LNCaP clone FGC (cell line): ENCODE data around the gene CLEC16A.

Experiments used
- DNase-seq: peaks from one replicate; pipeline ENCODE4 v3.0.0-alpha.2; 2011; ENCODE audit warnings: low read depth
- H3K4me3 ChIP-seq: 2 replicates; pipeline ENCODE4 v1.5.1; 2011; ENCODE audit warnings: mild to moderate bottlenecking, low read depth, low read length, control low read depth
- TF ChIP-seq, protein P1 (sequence below): IDR thresholded peaks from 2 replicates; pipeline ENCODE4 v1.5.1; 2012; ENCODE audit warnings: mild to moderate bottlenecking; ENCODE audit not compliant: control insufficient read depth, insufficient read depth; ENCODE audit errors: extremely low read depth

The CLEC16A gene

DNA sequence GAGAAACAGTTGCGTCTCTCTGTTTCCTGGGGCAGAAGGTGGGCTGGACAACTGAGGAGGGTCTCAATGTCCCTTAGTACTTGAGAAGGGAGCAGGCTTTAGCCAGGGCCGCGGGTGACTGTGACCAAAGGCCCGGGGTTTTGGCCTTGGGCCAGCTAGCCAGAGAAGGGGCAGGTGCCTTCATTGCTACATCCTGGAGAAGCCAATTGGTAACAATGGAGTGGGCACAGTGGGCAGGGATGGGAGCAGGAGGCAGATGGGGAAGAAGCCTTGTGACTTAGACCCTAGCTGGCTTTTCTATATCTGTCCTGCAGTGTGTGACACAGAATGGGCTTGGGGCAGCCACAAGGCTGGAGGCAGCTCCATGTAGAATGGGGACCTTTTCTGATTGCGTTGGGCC lies 46.0 kb downstream of the CLEC16A start:
- TF ChIP-seq, protein P1, sequence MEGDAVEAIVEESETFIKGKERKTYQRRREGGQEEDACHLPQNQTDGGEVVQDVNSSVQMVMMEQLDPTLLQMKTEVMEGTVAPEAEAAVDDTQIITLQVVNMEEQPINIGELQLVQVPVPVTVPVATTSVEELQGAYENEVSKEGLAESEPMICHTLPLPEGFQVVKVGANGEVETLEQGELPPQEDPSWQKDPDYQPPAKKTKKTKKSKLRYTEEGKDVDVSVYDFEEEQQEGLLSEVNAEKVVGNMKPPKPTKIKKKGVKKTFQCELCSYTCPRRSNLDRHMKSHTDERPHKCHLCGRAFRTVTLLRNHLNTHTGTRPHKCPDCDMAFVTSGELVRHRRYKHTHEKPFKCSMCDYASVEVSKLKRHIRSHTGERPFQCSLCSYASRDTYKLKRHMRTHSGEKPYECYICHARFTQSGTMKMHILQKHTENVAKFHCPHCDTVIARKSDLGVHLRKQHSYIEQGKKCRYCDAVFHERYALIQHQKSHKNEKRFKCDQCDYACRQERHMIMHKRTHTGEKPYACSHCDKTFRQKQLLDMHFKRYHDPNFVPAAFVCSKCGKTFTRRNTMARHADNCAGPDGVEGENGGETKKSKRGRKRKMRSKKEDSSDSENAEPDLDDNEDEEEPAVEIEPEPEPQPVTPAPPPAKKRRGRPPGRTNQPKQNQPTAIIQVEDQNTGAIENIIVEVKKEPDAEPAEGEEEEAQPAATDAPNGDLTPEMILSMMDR, result no peak
- H3K4me3 ChIP-seq, result no peak overlapping the region
- no peak for DNase-seq

DNA sequence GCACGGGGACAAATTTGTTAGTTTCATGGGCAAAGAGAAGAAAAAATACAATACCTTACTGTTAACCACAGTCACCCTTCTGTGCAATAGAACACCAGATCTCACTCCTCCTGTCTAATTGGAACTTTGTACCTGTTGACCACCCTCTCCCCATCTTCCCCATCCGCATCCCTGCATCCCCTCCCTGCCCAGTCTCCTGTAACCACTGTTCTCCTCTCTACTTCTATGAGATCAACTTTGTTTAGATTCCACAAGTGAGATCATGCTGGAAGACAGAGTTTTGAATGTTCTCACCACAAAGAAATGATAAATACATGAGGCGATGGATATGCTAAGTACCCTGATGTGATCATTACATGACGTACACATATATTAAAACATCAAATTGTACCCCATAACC lies 47.7 kb downstream of the CLEC16A start:
- no peak for DNase-seq
- no peak overlapping the region for H3K4me3 ChIP-seq
- TF ChIP-seq, protein P1, result no peak

DNA sequence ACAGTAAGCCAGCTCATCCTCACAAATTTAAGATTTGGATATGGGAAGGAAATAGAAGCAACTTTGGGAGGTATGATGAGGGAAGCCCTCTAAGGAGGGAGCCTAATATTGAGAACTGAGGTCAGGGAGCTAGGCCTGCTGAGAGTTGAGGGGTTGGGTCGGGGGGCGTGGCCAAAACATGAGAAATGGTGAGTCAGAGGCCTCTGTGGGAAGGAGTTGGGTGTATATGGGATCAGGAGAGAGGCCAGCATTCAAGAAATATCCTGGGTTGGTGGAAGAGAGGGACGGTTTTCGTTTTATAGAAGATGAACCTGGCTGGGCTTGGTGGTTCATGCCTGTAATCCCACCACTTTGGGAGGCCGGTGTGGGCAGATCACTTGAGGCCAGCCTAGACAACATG lies 48.4 kb downstream of the CLEC16A start:
- TF ChIP-seq, protein P1, result no peak
- no peak overlapping the region for H3K4me3 ChIP-seq
- no peak for DNase-seq

DNA sequence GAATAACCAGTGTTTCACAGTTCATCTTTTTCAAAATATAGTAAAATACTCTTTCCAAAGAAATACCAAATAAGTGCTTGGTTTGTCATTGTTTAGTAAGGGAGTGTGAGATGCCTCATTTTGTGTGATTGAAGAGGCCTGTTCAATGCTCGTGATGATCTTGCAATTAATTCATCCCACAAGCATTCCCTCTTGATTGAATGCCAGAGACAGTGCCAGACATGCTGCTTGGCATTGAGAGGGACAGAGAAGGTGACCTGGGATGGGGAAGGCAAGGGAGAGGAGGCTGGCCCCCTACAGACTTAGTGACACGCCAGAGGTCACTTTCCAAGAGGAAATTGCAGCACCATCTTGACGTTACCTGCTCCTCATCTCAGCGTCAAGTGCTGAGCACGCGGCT lies 49.3 kb downstream of the CLEC16A start:
- TF ChIP-seq, protein P1, result no peak
- no peak for DNase-seq
- H3K4me3 ChIP-seq, result no peak overlapping the region

DNA sequence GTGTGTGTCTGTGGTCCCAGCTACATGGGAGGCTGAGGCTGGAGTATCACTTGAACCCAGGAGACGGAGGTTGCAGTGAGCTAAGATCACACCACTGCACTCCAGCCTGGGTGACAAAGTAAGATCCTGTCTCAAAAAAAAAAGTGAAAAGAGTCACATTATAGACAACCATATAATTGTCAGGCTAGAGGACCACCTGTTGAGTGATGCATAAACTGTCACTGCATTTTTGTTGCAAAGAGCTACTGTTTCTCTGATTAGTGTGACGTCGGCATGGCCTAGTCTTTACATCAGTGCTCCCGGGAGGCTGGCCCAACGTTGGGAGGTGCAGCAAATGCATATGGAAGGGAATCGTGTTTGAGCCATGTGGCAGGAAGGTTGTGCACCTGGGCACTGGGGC lies 50.2 kb downstream of the CLEC16A start:
- no peak for DNase-seq
- H3K4me3 ChIP-seq, result no peak overlapping the region
- TF ChIP-seq, protein P1, result no peak

DNA sequence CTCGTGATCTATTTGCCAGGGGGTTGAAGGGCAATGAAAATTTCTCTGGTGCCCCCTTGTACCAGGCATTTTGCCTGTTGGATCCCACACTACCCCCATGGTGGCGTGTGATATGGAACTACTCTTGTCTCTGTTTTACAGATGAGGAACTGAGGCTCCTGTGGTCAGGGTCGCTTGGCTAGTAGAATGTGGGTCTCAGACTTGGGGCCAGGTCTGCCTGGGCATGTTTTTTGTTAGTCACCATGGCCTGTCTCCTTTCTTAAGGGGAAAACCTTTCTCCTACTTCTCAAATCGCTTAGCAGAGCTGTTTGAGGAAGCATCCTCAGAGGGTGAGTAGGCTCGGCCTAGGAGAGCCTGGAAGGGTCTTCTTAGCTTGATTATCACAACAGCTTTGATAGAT lies 51.2 kb downstream of the CLEC16A start:
- no peak for DNase-seq
- TF ChIP-seq, protein P1, result no peak
- no peak overlapping the region for H3K4me3 ChIP-seq

DNA sequence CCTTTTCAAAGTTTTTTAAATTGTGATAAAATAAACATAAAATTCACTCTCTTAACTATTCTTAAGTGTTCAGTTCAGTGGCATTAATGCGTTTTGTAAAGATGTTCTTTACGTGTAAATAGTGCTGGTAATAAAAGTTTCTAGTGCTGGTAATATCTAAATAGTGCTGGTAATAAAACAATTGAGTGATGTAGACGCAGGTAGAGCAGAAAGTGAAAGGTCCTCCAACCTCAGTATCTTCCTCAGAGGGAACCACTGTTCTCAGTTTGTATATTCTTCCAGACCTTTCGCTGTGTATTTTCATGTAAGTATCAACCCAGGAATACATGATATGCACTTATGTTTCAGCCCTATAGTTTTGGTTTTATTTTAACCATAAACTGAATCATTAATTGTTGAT lies 53.1 kb downstream of the CLEC16A start:
- no peak overlapping the region for H3K4me3 ChIP-seq
- TF ChIP-seq, protein P1, result no peak
- no peak for DNase-seq
